Activated naive CD8-positive, alpha-beta T cell treated with anti-CD3 and anti-CD28 coated beads for 36 hours (primary cell): Measurements from ENCODE around the gene COPB1. TPM values are rescaled to one million over a fixed set of nuclear protein-coding genes. Genes with fewer than 3 reads are reported as not detected.

ENCODE experiments used
- DNase-seq: peaks from one replicate; pipeline ENCODE4 v3.0.0; 2021
- H3K27ac Mint-ChIP-seq: one replicate; pipeline ENCODE4 v1.8.0; 2022; ENCODE audit warnings: mild to moderate bottlenecking, moderate library complexity, mixed read lengths
- H3K27me3 Mint-ChIP-seq: one replicate; pipeline ENCODE4 v1.8.0; 2022; ENCODE audit warnings: mild to moderate bottlenecking, mixed read lengths
- H3K36me3 Mint-ChIP-seq: one replicate; pipeline ENCODE4 v1.8.0; 2021; ENCODE audit warnings: mild to moderate bottlenecking, mixed read lengths
- H3K4me1 Mint-ChIP-seq: one replicate; pipeline ENCODE4 v1.8.0; 2021; ENCODE audit warnings: mixed read lengths
- H3K4me3 Mint-ChIP-seq: one replicate; pipeline ENCODE4 v1.8.0; 2022; ENCODE audit warnings: mild to moderate bottlenecking, moderate library complexity, mixed read lengths
- H3K9me3 Mint-ChIP-seq: one replicate; pipeline ENCODE4 v1.8.0; 2022; ENCODE audit warnings: mixed read lengths
- total RNA-seq, 2 experiments: library from RNA; stranded (reverse); gene quantifications; one replicate each; pipeline ENCODE4 v1.2.3, GENCODE V29; 2021

The COPB1 gene
- total RNA-seq, 2 experiments from 2014 or later, result 99.6 to 100 TPM

DNA sequence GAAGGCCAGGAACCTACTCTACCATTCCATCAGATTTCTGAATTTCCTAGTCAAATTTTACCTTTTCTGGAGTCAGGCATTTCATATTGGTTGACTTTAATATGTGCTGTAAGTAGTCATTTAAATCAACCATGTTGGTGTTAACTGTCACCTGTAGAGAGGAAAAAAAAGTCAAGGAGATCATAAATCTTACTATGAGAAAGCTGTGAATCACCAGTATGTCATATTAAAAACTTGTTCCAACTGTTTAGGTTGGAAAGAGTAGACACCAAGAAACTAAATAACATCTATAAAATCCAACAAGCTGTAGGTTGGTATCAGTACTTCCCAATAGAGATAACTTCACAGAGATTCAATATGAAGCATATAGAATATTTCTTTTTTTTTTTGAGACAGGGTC is 39.5 kb downstream of the COPB1 start:
- no peaks in the 10 kb centered on the region for H3K9me3 Mint-ChIP-seq
- H3K4me3 Mint-ChIP-seq, result no peak overlapping the region
- H3K4me1 Mint-ChIP-seq, result no peaks in the 10 kb centered on the region
- DNase-seq, result no peak
- H3K36me3 Mint-ChIP-seq, result peaks cover 15% of the 10 kb centered on the region
- H3K27ac Mint-ChIP-seq, result no peak overlapping the region
- no peaks in the 10 kb centered on the region for H3K27me3 Mint-ChIP-seq

DNA sequence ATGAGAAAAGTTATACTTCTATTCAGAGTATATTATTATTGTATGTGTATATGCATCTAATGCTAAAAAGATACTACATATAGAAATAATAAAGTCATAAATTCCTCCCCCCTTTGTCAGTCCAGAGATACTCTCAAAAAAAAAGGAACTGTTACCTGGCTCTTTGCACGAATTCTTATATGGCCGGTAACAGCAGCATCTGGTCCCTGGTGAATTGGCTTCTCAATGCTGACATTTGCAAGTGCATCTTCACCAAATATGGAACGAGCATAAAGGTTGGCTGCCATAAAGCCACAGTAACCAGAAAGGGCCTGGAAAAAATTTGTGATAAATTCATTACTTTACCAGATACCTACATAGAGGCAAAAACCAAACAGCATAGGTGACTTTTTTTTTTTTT is 41.2 kb downstream of the COPB1 start:
- H3K27me3 Mint-ChIP-seq, result no peaks in the 10 kb centered on the region
- H3K36me3 Mint-ChIP-seq, result peaks cover 14% of the 10 kb centered on the region
- no peaks in the 10 kb centered on the region for H3K4me1 Mint-ChIP-seq
- no peak overlapping the region for H3K27ac Mint-ChIP-seq
- no peak overlapping the region for H3K4me3 Mint-ChIP-seq
- no peaks in the 10 kb centered on the region for H3K9me3 Mint-ChIP-seq
- no peak for DNase-seq

DNA sequence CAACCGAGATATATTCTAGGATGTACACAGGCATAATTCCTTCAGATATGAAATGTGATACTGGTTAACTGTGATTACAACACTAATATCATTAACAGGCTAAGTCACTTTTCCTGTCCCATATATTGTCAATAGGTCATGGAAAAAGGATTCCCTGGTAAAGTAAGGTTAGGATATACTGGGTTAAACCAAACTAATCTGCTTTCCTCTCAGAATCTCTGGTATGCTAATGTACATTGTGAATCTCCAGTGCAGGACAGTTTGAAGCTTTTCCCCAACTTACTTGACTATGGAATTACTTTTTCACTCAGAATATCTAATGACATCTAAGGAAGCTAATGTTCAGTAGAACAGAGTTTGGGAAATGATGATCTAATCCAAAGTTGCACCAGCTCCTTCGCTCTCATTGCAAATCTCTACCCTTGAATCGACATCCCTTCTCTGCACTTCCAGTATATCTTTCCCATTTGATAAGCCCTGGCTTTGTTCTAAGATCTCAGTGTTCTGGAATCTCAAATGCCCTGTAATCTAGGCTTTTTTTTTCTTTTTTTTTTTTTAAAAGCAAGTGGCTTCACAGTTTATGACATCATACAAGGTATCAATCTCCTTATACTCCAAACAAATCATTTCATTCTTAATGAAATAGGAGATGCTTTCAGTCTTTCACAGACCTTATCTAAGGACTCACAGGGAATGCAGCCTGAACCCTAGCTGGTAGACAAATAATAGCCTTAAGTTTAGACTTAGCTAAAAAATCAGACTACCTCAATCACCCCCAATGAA is 43.8 kb downstream of the COPB1 start:
- H3K27ac Mint-ChIP-seq, result peak overlapping the region; percentile 9
- no peaks in the 10 kb centered on the region for H3K9me3 Mint-ChIP-seq
- no peak overlapping the region for H3K4me3 Mint-ChIP-seq
- peaks cover 4% of the 10 kb centered on the region for H3K4me1 Mint-ChIP-seq
- no peak for DNase-seq
- H3K27me3 Mint-ChIP-seq, result no peaks in the 10 kb centered on the region
- peaks cover 21% of the 10 kb centered on the region for H3K36me3 Mint-ChIP-seq

DNA sequence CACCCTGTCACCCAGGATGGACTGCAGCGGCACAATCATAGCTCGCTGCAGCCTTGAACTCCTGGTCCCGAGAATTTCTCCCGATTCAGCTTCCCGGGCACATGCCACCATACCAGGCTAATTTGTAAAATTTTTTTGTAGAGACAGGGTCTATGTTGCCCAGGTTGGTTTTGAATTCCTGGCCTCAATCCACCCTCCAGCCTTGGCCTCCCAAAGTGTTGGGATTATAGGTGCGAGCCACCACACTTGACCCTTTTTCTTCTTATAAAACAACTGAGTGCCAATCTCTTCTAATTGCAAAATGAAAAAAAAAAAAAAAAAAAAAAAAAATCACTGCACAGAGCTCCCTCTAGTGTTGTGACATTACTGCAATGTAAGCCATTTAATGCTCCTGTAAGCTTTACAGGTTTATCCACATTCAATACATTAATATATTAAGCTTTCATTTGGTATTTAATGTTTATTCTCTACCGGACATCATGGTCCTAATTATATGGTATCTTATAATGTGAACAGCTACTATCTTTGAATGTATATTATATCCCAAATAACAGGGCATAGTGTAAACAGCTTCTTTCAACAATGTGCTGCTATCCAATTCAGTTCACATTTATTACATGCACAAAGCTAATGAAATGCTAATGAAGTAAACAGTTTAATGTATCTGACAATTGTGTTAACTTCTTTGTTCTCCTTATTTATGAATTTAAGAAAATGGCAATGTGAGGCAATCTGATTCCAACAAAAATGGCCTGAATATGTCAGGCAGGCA is 44.6 kb downstream of the COPB1 start:
- Mint-ChIP-seq H3K4me1 (peaks cover 4% of the 10 kb centered on the region), H3K9me3 (no peaks in the 10 kb centered on the region), H3K27ac (no peak overlapping the region), H3K4me3 (no peak overlapping the region), H3K36me3 (peaks cover 19% of the 10 kb centered on the region), H3K27me3 (no peaks in the 10 kb centered on the region)
- DNase-seq, result no peak

DNA sequence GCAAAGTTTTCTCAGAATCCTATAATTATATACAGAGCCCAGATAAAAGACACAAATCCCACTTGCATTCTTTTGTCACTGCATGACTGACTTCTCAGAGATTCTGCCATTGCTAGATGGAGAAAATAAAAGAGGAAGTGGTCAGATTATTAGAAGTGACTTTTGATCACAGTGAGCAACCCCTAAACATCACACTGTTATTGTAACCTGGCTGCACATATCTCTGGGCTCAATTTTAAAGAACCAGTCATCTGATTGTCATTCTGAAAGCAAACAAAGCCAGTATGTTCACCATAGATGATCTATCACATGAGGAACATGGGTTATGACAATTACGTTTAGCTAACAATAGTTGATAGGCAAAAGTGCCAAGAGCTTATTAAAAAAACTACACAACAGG is 47.8 kb downstream of the COPB1 start:
- Mint-ChIP-seq H3K4me1 (peaks cover 27% of the 10 kb centered on the region), H3K27ac (no peak overlapping the region), H3K9me3 (no peaks in the 10 kb centered on the region), H3K4me3 (no peak overlapping the region), H3K36me3 (peaks cover 9% of the 10 kb centered on the region), H3K27me3 (no peaks in the 10 kb centered on the region)
- no peak for DNase-seq

DNA sequence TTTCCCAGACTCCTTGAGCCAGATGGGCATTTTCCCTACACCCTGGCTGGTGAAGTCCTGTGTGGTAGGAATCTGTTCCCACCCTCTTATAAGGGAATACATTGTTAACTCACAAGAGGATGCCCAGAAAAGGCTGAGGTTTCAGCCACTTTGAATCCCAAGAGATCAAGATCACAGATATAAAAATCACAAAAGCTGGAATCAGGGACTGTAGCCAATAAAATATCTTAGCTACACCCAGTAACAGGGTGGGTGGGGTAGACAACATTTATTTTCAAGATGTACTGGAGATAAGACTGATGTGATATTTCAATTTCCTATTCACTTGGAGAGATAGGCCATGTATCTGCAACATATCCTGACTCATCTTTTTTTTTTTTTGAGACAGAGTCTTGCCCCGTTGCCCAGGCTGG is 50.3 kb downstream of the COPB1 start:
- Mint-ChIP-seq H3K4me1 (peaks cover 50% of the 10 kb centered on the region), H3K27ac (no peak overlapping the region), H3K27me3 (no peaks in the 10 kb centered on the region), H3K4me3 (no peak overlapping the region), H3K36me3 (peaks cover 9% of the 10 kb centered on the region), H3K9me3 (no peaks in the 10 kb centered on the region)
- no peak for DNase-seq

DNA sequence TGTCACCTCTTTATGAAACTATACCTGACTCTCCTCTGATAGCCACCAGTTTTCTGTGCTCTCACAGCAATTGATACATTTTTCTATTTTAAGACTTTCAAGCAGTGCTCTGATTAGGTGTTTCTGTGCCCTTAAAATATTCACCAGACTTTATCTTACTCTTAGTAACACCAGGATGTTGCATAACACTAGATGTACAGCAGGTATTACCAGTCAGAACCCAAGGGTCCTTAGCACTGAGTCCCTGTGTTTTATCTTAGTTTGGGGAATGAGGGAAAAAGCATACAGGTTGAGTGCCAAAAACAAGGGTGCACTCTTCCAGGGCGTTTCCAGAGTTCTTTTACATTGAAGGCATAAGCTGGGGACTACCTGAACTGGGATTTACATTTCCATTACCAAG is 51.4 kb downstream of the COPB1 start:
- peak overlapping the region; percentile 56 for H3K27ac Mint-ChIP-seq
- H3K27me3 Mint-ChIP-seq, result no peaks in the 10 kb centered on the region
- H3K4me3 Mint-ChIP-seq, result no peak overlapping the region
- peaks cover 52% of the 10 kb centered on the region for H3K4me1 Mint-ChIP-seq
- DNase-seq, result no peak
- H3K9me3 Mint-ChIP-seq, result no peaks in the 10 kb centered on the region
- peaks cover 9% of the 10 kb centered on the region for H3K36me3 Mint-ChIP-seq

DNA sequence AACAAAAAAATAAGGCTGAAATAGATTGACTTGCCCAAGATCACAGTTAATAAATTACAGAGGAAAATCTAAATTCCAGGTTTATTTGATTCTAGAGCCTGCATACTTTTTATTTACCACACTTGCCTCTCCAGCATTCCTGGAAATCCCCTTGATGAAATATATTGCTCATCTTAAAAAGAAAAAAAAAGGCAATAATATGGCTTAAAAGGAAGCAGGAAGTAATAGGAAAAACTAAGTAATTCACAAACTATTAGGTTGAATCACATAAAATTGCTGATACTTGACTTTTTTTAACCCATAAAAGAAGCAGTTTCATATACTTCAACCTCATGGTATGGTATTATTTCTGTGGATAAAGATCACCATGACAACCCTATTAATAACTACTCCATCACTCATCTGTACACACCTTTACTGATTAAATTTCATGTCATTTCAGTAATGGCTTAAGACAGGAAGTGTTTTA is 52.9 kb downstream of the COPB1 start:
- Mint-ChIP-seq H3K4me1 (peaks cover 48% of the 10 kb centered on the region), H3K27me3 (no peaks in the 10 kb centered on the region), H3K9me3 (no peaks in the 10 kb centered on the region), H3K27ac (peak overlapping the region; percentile 56), H3K36me3 (peaks cover 4% of the 10 kb centered on the region), H3K4me3 (no peak overlapping the region)
- DNase-seq, result no peak

DNA sequence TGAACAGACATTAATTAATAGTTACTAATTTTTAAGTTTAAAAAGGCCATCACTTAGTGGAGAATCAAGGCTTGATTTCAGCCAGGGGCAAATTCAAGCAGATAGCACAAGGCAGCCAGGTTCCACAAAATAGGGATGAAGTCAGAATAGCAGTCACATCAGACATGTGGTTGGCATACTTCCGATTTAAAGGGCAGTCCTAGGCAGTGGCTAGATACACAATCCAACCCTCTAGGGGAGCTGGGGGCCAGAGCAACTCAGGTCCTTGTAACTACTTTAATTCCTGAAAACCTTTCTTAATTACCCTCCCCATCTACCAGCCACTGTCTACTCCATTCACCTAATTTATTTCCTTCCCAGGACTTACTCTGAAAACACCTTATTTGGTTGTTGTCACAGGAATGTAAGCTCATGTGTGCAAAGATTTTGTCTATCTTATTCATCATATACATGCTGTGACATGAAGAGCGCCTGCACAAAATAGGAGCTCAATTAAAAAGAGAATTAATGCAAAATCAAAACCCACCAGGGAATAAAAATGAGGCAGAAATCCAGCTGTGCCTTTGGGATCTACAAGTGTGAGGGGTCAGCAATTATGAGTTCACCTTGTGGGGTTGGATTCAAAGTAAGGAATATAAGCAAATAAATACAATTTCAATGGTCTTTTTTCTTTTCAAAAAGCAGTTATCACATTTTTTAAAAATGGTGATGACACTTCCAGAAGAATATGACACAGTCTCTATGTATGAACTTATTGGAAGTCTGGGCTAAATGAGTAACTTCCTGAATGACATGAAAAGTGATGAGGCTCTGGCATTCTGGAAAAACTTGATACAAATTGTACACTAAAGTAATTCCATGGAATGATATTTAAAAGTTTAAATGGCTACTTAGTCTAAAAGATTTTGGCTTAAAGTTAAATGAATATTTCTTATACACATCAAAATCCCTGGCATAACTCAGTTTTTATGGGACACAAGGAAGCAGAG is 53.8 kb downstream of the COPB1 start:
- no peaks in the 10 kb centered on the region for H3K9me3 Mint-ChIP-seq
- H3K27me3 Mint-ChIP-seq, result no peaks in the 10 kb centered on the region
- peak overlapping the region; percentile 56 for H3K27ac Mint-ChIP-seq
- no peak overlapping the region for H3K4me3 Mint-ChIP-seq
- peaks cover 48% of the 10 kb centered on the region for H3K4me1 Mint-ChIP-seq
- DNase-seq, result no peak
- peaks cover under 1% of the 10 kb centered on the region for H3K36me3 Mint-ChIP-seq

DNA sequence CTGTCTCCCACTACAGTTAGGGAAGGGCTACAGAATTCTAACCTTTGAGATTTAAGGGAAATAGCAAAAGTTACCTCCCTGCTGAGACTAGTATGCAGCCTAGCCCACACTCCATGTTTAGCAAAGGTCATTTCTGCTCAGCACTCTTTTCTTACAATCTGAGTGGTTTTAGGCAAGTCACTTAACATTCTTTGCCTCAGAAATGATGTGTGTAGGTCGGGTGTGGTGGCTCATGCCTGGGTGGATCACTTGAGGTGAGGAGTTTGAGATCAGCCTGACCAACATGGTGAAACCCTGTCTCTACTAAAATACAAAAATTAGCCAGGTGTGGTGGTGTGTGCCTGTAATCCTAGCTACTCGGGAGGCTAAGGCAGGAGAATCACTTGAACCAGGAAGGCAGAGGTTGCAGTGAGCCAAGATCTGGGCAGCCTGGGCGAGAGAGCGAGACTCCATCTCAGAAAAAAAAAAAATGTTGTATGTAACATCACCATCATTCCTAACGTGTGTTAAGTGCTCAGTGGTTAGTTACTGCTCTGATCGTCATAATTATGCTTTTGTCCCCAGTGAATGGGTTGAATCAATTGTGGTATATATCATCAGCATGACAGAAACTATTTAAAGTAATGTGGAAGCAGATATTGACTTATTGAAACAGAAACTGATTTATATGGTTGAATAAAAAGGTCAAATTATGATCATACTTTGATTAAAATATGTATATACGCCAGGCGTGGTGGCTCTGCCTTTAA is 55.0 kb downstream of the COPB1 start:
- H3K4me3 Mint-ChIP-seq, result no peak overlapping the region
- H3K36me3 Mint-ChIP-seq, result peaks cover 2% of the 10 kb centered on the region
- no peaks in the 10 kb centered on the region for H3K27me3 Mint-ChIP-seq
- H3K9me3 Mint-ChIP-seq, result no peaks in the 10 kb centered on the region
- no peak for DNase-seq
- peaks cover 48% of the 10 kb centered on the region for H3K4me1 Mint-ChIP-seq
- peak overlapping the region; percentile 78 for H3K27ac Mint-ChIP-seq

DNA sequence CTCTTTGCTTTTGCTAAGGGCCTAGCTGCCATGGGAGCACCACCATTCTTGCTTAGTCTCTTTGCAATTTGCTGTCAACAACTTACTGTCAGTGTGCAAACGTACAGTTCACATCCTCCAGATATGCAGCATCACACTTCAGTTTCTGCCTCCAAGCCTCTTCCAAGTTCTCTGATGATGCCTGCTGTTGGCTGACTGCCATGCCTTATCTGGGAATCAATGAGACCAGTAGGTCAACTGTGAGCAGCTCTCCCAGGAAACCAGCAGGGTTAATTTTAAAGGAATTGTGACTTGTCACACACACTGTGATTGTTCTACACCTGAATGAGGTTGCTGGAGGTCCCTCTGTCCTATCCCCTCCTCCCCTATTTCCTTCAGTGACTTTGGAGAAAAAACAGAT is 56.0 kb downstream of the COPB1 start:
- no peak for DNase-seq
- peaks cover 52% of the 10 kb centered on the region for H3K4me1 Mint-ChIP-seq
- H3K9me3 Mint-ChIP-seq, result no peaks in the 10 kb centered on the region
- H3K27ac Mint-ChIP-seq, result no peak overlapping the region
- H3K4me3 Mint-ChIP-seq, result no peak overlapping the region
- H3K36me3 Mint-ChIP-seq, result peaks cover 2% of the 10 kb centered on the region
- no peaks in the 10 kb centered on the region for H3K27me3 Mint-ChIP-seq

DNA sequence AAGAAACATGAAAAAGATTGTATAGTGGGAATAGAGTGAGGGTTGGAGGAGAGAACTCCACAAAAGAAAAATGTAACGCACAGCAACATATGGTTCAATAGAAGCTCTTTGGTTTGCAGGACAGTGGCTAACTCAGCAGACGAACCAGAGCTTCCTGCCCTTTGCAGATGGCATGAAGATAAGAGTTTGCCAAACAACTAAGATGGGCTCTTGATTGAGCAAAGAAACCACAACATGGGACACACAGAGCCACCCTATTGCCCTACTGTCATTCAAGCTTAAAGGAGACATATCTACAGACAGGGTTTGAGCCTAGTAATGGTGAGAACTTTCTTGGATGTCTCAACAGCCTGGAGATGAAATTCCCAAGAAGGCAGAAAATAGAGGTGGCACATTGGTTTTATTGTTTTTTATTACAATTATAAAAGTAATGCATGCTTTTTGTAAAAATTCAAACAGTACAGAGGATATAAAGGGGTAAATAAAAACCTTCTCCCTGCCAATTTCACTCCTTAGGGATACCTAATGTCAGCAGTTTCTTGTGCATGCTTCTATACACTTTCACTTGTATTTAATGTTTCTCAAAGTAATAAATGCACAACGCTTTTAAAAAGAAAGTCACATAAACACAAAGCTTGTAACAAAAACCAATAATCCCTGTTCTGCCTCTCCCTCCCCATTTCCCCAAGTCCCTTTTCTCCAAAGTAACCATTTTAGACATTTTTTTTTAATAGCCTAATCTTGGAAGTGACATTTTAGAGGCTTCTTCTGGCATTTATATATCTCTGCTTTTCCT is 63.7 kb downstream of the COPB1 start:
- H3K36me3 Mint-ChIP-seq, result peaks cover 19% of the 10 kb centered on the region
- H3K4me3 Mint-ChIP-seq, result no peak overlapping the region
- H3K27ac Mint-ChIP-seq, result no peak overlapping the region
- no peak for DNase-seq
- H3K4me1 Mint-ChIP-seq, result peaks cover 18% of the 10 kb centered on the region
- peaks cover 11% of the 10 kb centered on the region for H3K9me3 Mint-ChIP-seq
- H3K27me3 Mint-ChIP-seq, result no peaks in the 10 kb centered on the region

DNA sequence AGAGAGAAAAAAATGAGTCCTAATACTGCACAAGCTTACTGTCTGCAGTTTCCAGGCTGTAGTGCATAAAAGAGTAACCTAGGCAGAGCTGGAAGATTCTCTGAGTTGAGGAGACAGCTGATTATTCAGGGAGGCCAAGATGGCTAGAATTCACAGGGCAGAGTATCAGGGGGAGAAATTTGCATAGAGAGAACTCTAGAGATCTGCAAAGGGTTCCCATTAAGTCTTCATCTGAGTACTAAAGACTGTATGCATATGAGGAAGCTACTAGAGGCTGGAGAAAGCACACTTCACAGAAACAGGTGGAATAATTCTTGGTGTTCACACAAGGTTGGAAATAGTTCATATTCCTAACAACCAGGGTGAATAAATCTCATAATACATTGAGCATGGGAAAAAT is 74.0 kb downstream of the COPB1 start:
- H3K27me3 Mint-ChIP-seq, result no peaks in the 10 kb centered on the region
- H3K9me3 Mint-ChIP-seq, result peaks cover 3% of the 10 kb centered on the region
- H3K4me1 Mint-ChIP-seq, result no peaks in the 10 kb centered on the region
- no peak for DNase-seq
- no peak overlapping the region for H3K27ac Mint-ChIP-seq
- H3K4me3 Mint-ChIP-seq, result no peak overlapping the region
- peaks cover 6% of the 10 kb centered on the region for H3K36me3 Mint-ChIP-seq

DNA sequence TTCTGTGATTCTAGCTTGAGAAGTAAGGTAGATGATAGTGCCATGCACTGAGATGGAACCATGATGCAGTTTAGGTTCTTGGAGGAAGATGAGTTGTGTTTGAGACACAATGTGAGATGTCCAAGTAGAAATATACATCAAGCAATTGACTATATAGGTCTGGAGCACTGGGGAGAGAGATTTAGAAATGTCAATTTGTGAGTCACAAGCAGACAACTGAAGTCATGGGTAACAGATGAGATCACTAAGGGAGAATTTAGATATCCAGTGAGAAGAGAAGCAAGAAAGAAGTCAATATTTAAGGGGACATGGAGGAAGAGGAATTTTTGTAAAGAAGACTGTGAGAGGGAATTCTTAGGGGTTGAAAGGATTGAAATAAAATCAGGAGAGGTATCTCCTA is 75.5 kb downstream of the COPB1 start:
- no peak overlapping the region for H3K4me3 Mint-ChIP-seq

More for the DNA sequence above, 75.5 kb downstream of the COPB1 start:
- H3K9me3 Mint-ChIP-seq, result no peaks in the 10 kb centered on the region
- DNase-seq, result no peak
- no peak overlapping the region for H3K27ac Mint-ChIP-seq
- H3K4me1 Mint-ChIP-seq, result no peaks in the 10 kb centered on the region
- no peaks in the 10 kb centered on the region for H3K27me3 Mint-ChIP-seq
- no peaks in the 10 kb centered on the region for H3K36me3 Mint-ChIP-seq
